Measurements from ENCODE around the gene KIF18A.
"Not testable (repeated sequence)": the region's sequence is repeated elsewhere in the genome, so short reads cannot be mapped to it uniquely, and the experiment has no call there.

Gene KIF18A

DNA sequence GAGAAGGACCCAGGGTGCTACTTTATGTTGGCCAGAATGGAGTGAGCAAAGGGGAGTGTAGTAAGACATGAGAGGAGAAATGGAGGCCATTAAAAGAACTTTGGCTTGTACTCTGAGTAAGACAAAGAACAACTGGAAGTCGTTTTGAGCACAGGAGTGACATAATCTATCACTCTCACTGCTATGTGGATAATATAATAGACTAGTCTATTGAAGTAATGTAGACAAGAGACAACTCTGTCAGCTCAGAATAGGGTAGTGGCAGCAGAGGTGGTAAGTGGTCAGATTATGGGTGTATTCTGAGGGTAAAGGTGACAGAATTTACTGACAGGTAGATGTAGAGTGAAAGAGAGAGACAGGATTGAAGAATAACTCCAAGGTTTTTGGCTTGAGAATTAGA lies 8.2 kb downstream of the KIF18A start:
- H3K4me3 ChIP-seq, result no peak overlapping the region
- in situ Hi-C loops (cut with MboI; ENCODE audit: low sequenced_read_pairs), result no loop called here
- no peaks in the 10 kb centered on the region for H3K9me3 ChIP-seq
- H3K4me1 ChIP-seq, result peaks cover 35% of the 10 kb centered on the region
- H3K27me3 ChIP-seq (ENCODE audit: low read depth), result no peaks in the 10 kb centered on the region
- DNase-seq (ENCODE audit: low spot score in 2 of 2), result no peak
- H3K36me3 ChIP-seq (replicated peaks), result peaks cover 12% of the 10 kb centered on the region

GRCh38 chr11:28098257-28098656 lies 9.7 kb downstream of the KIF18A start:
- Histone ChIP-seq H3K4me3 (no peak overlapping the region), H3K36me3 (replicated peaks) (peaks cover 12% of the 10 kb centered on the region), H3K27me3 (ENCODE audit: low read depth) (no peaks in the 10 kb centered on the region), H3K9me3 (no peaks in the 10 kb centered on the region), H3K4me1 (peaks cover 23% of the 10 kb centered on the region)
- DNase-seq (ENCODE audit: low spot score in 2 of 2), result no peak
- in situ Hi-C loops (cut with MboI; ENCODE audit: low sequenced_read_pairs), result no loop called here

DNA sequence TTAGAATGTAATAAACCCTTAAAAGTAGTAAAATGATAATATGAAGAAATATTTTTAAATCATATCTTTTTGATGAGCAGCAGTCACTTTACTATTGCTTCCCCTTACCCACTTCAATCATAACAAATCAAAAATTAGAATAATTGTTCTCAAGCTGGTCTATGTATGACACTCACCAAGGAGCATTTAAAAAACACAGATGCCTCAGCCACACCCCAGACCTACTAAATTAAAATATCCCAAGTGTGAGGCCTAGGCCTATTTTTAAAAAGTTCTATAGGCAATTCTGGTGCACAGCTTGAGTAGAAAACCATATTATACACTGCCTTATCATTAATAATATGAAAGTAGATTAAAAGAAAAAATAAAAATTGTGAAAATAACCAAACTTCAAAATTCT lies 15.2 kb downstream of the KIF18A start:
- Histone ChIP-seq H3K36me3 (replicated peaks) (peaks cover 30% of the 10 kb centered on the region), H3K4me3 (no peak overlapping the region), H3K27me3 (ENCODE audit: low read depth) (no peaks in the 10 kb centered on the region), H3K9me3 (no peaks in the 10 kb centered on the region), H3K4me1 (peaks cover 2% of the 10 kb centered on the region; the same call in 1 of the 2 replicates)
- DNase-seq (ENCODE audit: low spot score in 2 of 2), result no peak
- in situ Hi-C loops (cut with MboI; ENCODE audit: low sequenced_read_pairs), result no loop called here

- Histone ChIP-seq H3K9me3 (no peaks in the 10 kb centered on the region), H3K4me1 (peaks cover 2% of the 10 kb centered on the region; the same call in 1 of the 2 replicates), H3K36me3 (replicated peaks) (peaks cover 26% of the 10 kb centered on the region), H3K27me3 (ENCODE audit: low read depth) (no peaks in the 10 kb centered on the region), H3K4me3 (no peak overlapping the region)
- in situ Hi-C loops (cut with MboI; ENCODE audit: low sequenced_read_pairs), result no loop called here
- no peak for DNase-seq (ENCODE audit: low spot score in 2 of 2)
Measured at GRCh38 chr11:28090052-28090749, 17.8 kb downstream of the KIF18A start.

DNA sequence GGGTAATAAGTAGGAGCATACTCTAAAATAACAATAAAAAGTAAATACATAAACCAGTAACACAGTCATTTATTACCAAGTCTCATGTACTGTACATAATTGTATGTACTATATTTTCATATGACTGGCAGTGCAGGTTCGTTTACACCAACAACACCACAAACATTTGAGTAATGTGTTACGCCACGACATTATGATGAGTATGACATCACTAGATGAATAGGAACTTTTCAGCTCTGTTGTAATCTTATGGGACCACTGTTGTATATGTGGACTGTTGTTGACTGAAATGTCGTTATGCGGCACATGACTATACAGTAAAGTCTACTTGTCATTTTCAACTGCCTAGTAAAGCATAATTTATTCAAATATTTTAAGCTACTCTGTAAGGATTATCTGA lies 18.6 kb downstream of the KIF18A start:
- in situ Hi-C loops (cut with MboI; ENCODE audit: low sequenced_read_pairs), result no loop called here
- H3K36me3 ChIP-seq (replicated peaks), result peaks cover 32% of the 10 kb centered on the region

DNA sequence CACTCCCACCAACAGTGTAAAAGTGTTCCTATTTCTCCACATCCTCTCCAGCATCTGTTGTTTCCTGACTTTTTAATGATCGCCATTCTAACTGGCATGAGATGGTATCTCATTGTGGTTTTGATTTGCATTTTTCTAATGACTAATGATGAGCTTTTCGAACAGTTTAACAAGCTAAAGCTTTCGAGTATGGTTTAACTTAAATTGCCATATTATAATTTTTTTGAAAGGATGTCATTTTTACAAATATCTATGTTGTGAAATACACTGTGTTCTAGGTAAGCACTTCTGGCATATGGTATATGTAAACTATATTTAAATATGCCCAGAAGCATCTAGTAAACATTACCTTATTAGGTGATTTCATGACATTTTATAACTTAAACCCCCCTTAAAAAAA lies 20.3 kb downstream of the KIF18A start:
- H3K4me1 ChIP-seq; in situ Hi-C loops (cut with MboI; ENCODE audit: low sequenced_read_pairs); DNase-seq (ENCODE audit: low spot score in 2 of 2); H3K9me3 ChIP-seq; H3K27me3 ChIP-seq (ENCODE audit: low read depth); H3K4me3 ChIP-seq: not testable (repeated sequence)
- peaks cover 38% of the 10 kb centered on the region for H3K36me3 ChIP-seq (replicated peaks)

More for the DNA sequence above, 18.6 kb downstream of the KIF18A start:
- Histone ChIP-seq H3K9me3 (no peaks in the 10 kb centered on the region), H3K4me3 (no peak overlapping the region), H3K4me1 (peaks cover 2% of the 10 kb centered on the region; the same call in 1 of the 2 replicates), H3K27me3 (ENCODE audit: low read depth) (no peaks in the 10 kb centered on the region)
- no peak for DNase-seq (ENCODE audit: low spot score in 2 of 2)

GRCh38 chr11:28087192-28087591 lies 20.8 kb downstream of the KIF18A start:
- H3K4me3 ChIP-seq; H3K9me3 ChIP-seq; H3K4me1 ChIP-seq; in situ Hi-C loops (cut with MboI; ENCODE audit: low sequenced_read_pairs); DNase-seq (ENCODE audit: low spot score in 2 of 2); H3K27me3 ChIP-seq (ENCODE audit: low read depth): not testable (repeated sequence)
- H3K36me3 ChIP-seq (replicated peaks), result peaks cover 43% of the 10 kb centered on the region

DNA sequence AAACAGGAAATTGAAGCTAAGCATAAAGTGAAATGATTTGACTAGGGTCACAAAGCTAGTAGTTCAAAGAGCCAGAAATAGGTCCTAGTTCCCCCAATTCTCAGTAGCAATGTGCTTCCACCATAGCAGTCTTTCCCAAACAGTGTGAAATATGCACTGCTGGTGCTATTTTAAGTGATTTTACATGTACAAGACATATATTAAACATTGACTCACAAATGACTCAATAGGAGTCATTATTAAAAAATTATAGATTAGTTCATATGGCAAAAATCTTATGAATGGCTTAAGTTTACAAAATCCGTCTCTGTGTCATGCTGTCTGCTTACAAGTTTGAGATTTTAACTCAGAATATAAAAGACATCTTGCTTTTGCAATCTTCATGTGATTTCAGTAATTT lies 21.4 kb downstream of the KIF18A start:
- no peaks in the 10 kb centered on the region for H3K9me3 ChIP-seq
- H3K4me1 ChIP-seq, result no peaks in the 10 kb centered on the region
- H3K4me3 ChIP-seq, result no peak overlapping the region
- no peak for DNase-seq (ENCODE audit: low spot score in 2 of 2)
- no peaks in the 10 kb centered on the region for H3K27me3 ChIP-seq (ENCODE audit: low read depth)
- in situ Hi-C loops (cut with MboI; ENCODE audit: low sequenced_read_pairs), result no loop called here
- H3K36me3 ChIP-seq (replicated peaks), result peaks cover 49% of the 10 kb centered on the region

DNA sequence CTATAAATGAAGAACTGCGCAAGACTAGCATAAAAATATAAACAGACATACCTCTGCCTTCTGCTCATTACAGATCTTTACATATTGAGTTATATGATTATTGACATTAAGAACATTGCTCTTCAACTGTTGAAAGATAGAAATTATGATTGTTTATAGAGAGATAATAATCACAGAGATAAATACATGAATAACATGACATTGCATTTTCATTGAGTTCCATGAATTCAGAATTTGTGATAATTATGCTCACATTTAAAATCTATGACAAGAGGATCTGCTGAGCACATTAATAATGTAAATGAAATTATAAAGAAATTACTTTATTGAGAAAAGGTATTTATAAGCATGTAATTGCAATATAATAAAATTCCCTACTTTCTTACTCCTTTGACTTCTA lies 24.8 kb downstream of the KIF18A start:
- H3K4me1 ChIP-seq, result no peaks in the 10 kb centered on the region
- peaks cover 54% of the 10 kb centered on the region for H3K36me3 ChIP-seq (replicated peaks)
- no peaks in the 10 kb centered on the region for H3K27me3 ChIP-seq (ENCODE audit: low read depth)
- no peak overlapping the region for H3K4me3 ChIP-seq
- no peaks in the 10 kb centered on the region for H3K9me3 ChIP-seq
- in situ Hi-C loops (cut with MboI; ENCODE audit: low sequenced_read_pairs), result no loop called here
- DNase-seq (ENCODE audit: low spot score in 2 of 2), result no peak

DNA sequence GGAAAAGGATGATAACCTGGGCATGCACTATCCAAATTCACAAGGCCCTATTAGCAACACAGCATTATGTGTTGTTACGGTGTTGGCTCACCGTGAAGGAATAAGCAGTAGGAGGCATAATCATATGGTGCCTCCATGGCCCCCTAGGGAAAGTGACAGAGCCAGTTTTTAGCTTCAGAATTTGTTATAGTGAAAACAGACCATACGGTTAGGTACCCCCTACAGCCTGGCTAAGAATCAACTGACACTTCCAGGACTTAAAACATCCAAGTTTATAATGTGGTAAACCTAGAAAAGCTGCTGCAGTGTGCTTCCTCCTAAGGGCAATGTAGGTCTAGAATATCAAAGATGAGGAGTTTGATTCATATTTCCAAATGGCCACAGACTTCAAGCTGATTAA lies 30.4 kb downstream of the KIF18A start:
- no peak for DNase-seq (ENCODE audit: low spot score in 2 of 2)
- H3K27me3 ChIP-seq (ENCODE audit: low read depth), result no peaks in the 10 kb centered on the region
- H3K9me3 ChIP-seq, result no peaks in the 10 kb centered on the region
- no peak overlapping the region for H3K4me3 ChIP-seq
- no peaks in the 10 kb centered on the region for H3K4me1 ChIP-seq
- in situ Hi-C loops (cut with MboI; ENCODE audit: low sequenced_read_pairs), result no loop called here
- H3K36me3 ChIP-seq (replicated peaks), result peaks cover 50% of the 10 kb centered on the region

DNA sequence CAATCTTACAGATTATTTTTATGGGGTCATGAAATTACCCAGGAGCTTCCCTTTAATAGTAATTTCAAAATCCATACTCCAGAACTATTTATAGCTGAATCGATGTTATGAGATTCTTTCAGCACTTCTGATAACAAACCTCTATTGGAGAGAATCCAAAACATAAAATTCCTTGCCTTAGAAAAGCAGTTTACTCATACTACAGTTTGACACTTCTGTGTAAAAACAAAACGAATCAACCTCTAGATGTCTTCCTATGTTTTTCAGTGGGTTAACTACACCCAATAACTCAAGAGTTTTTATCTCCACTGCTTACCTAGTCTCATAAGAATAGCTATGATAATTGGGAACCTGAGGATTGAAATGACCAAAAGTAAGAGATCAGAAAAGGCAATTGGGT lies 35.6 kb downstream of the KIF18A start:
- no peak for DNase-seq (ENCODE audit: low spot score in 2 of 2)
- H3K4me3 ChIP-seq, result no peak overlapping the region
- H3K4me1 ChIP-seq, result no peaks in the 10 kb centered on the region
- H3K36me3 ChIP-seq (replicated peaks), result peaks cover 17% of the 10 kb centered on the region
- no peaks in the 10 kb centered on the region for H3K27me3 ChIP-seq (ENCODE audit: low read depth)
- H3K9me3 ChIP-seq, result no peaks in the 10 kb centered on the region
- in situ Hi-C loops (cut with MboI; ENCODE audit: low sequenced_read_pairs), result no loop called here

GRCh38 chr11:28071305-28071704 lies 36.7 kb downstream of the KIF18A start:
- no peak for DNase-seq (ENCODE audit: low spot score in 2 of 2)
- Histone ChIP-seq H3K36me3 (replicated peaks) (peaks cover 11% of the 10 kb centered on the region), H3K9me3 (no peaks in the 10 kb centered on the region), H3K4me3 (no peak overlapping the region), H3K27me3 (ENCODE audit: low read depth) (no peaks in the 10 kb centered on the region), H3K4me1 (no peaks in the 10 kb centered on the region)
- in situ Hi-C loops (cut with MboI; ENCODE audit: low sequenced_read_pairs), result no loop called here

DNA sequence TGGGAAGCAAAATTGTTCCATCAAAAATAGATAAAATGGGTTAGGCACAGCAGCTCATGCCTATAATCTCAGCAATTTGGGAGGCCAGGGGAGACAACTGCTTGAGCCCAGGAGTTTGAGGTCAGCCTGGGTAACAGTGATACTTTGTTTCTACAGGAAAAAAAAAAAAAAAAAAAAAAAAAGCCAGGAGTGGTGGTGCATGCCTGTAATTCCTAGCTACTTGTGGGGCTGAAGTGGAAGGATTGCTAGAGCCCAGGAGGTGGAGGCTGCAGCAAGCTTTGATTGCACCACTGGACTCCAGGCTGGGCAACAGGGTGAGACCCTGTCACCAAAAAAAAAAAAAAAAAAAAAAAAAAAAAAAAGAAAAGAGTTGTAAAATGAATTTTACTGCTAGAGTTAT lies 49.6 kb downstream of the KIF18A start:
- H3K4me1 ChIP-seq, result no peaks in the 10 kb centered on the region
- no peaks in the 10 kb centered on the region for H3K9me3 ChIP-seq
- H3K4me3 ChIP-seq, result no peak overlapping the region
- in situ Hi-C loops (cut with MboI; ENCODE audit: low sequenced_read_pairs), result no loop called here
- no peaks in the 10 kb centered on the region for H3K27me3 ChIP-seq (ENCODE audit: low read depth)
- H3K36me3 ChIP-seq (replicated peaks), result peaks cover 33% of the 10 kb centered on the region
- no peak for DNase-seq (ENCODE audit: low spot score in 2 of 2)

GRCh38 chr11:28054821-28055220 lies 53.1 kb downstream of the KIF18A start:
- no peak for DNase-seq (ENCODE audit: low spot score in 2 of 2)
- in situ Hi-C loops (cut with MboI; ENCODE audit: low sequenced_read_pairs), result no loop called here
- peaks cover 1% of the 10 kb centered on the region; the same call in 1 of the 2 replicates for H3K4me1 ChIP-seq
- peaks cover 14% of the 10 kb centered on the region for H3K36me3 ChIP-seq (replicated peaks)
- H3K27me3 ChIP-seq (ENCODE audit: low read depth), result no peaks in the 10 kb centered on the region
- H3K4me3 ChIP-seq, result no peak overlapping the region
- H3K9me3 ChIP-seq, result no peaks in the 10 kb centered on the region

Data from HAP-1 (cell line).